GM12891 (cell line): ENCODE results near the gene FAM83F.
"Not testable (repeated sequence)": the region's sequence is repeated elsewhere in the genome, so short reads cannot be mapped to it uniquely, and the experiment has no call there.

Source experiments
- DNase-seq: peaks from one replicate; pipeline ENCODE4 v3.0.0; 2011; ENCODE audit warnings: low spot score; ENCODE audit not compliant: insufficient read length
- FAIRE-seq: peaks from 2 replicates; lab custom pipeline; 2011; peaks lifted over from hg19 to GRCh38; lab: Jason Lieb, UNC
- PAX5 ChIP-seq: IDR thresholded peaks from 2 replicates; pipeline ENCODE4 v1.6.1; 2011; ENCODE audit warnings: low read length, moderate library complexity, mild to moderate bottlenecking; ENCODE audit not compliant: insufficient read depth, severe bottlenecking
- POLR2A ChIP-seq: IDR thresholded peaks from 2 replicates; pipeline ENCODE4 v1.6.1; 2011; ENCODE audit warnings: low read depth, low read length, control low read depth
- POLR2AphosphoS5 ChIP-seq: IDR thresholded peaks from 2 replicates; pipeline ENCODE4 v1.6.1; 2011; ENCODE audit warnings: low read depth, low read length, control low read depth
- POU2F2 ChIP-seq: IDR thresholded peaks from 2 replicates; pipeline ENCODE4 v1.6.1; 2011; ENCODE audit warnings: low read depth, mild to moderate bottlenecking, control low read depth, low read length, moderate library complexity
- SPI1 ChIP-seq: IDR thresholded peaks from 2 replicates; pipeline ENCODE4 v1.6.1; 2011; ENCODE audit warnings: low read depth, low read length, control low read depth
- TAF1 ChIP-seq: IDR thresholded peaks from 2 replicates; pipeline ENCODE4 v1.6.1; 2011; ENCODE audit warnings: low read depth, low read length, control low read depth

Gene FAM83F

DNA sequence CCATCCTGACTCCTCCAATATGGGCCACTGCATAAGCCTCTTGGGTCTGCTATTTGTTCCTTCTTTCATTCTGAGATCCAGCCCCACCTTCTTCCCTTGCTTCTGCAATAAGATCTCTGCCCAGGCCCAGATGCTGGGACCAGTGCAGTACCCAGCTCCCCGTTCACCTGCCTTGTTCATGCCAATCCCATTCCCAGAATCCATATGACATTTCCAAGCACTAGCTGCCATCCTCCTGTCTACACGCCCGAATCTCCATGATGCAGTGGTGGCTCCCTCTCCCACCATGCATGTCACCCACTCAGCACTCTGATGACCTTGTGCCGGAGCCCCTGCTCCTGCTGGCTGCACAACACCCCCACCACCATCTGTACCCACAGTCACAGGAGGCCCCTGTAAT is 11.4 kb upstream of the FAM83F start:
- no peak for TF ChIP-seq TAF1
- TF ChIP-seq POU2F2, result no peak
- TF ChIP-seq POLR2A, result no peak
- no peak for TF ChIP-seq POLR2AphosphoS5
- no peak for TF ChIP-seq SPI1
- no peak for TF ChIP-seq PAX5
- FAIRE-seq, result no peak

GRCh38 chr22:39984006-39984405 is 10.7 kb upstream of the FAM83F start:
- TF ChIP-seq POLR2AphosphoS5, result no peak
- no peak for TF ChIP-seq SPI1
- TF ChIP-seq POLR2A, result no peak
- TF ChIP-seq POU2F2, result no peak
- no peak for TF ChIP-seq PAX5
- FAIRE-seq (no peak), DNase-seq (no peak)

More for the DNA sequence above, 11.4 kb upstream of the FAM83F start:
- no peak for DNase-seq

DNA sequence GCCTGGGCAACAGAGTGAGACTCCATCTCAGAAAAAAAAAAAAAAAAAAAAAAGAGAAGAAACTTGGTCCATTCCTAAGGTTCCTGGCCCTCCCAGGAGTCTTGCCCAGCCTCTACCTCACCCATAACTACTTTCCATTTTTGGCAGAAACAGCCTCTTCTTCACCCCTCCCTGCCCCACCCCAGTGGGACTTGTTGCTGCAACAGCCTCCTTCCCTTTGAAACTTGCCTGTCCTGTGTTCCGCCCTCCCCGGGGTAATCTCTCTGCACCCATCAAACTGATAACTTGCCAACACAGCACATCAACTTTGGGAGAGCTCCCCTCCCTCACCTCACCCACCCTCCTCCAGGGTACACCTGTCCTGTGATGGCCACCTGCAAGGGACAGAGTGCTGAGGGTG is 10.0 kb upstream of the FAM83F start:
- TF ChIP-seq TAF1 (no peak), POLR2AphosphoS5 (no peak), SPI1 (no peak), POU2F2 (no peak), PAX5 (no peak), POLR2A (no peak)
- DNase-seq, result no peak
- FAIRE-seq, result no peak

DNA sequence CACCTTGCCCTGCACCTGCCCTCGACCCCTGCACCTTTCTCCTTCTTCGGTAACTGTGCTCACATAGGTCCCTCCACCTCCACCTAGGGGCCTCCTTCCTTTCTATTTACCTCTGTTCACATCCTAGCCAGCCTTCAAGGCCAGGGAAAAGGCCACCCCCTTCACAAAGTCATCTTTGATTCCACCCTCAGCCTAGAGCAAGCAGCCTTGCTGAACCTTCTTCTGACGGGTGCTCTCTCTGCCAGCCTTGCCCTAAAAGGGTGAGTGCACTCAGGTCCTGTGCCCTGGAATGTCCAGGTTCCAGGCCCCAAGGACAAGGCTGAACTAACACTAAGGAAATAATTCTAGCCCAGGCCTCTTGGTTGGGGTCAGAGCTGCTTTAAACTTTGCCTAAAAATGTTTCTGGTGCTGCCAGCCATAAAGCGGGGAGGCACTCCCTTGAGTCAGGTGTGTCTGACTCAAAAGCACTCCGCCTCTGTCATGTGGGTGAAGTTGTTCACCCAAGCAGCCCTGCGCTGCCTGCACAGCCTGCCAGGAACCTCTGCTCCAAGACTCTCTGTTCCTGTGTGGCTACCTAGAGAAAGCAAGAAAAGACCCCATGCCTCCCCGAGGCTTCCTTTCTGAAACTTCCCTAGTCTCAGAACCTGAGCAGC is 9.2 kb upstream of the FAM83F start:
- FAIRE-seq, result peak; percentile 66
- DNase-seq, result no peak
- no peak for TF ChIP-seq POLR2AphosphoS5
- no peak for TF ChIP-seq SPI1
- no peak for TF ChIP-seq POU2F2
- TF ChIP-seq TAF1, result no peak
- TF ChIP-seq PAX5, result no peak
- no peak for TF ChIP-seq POLR2A

DNA sequence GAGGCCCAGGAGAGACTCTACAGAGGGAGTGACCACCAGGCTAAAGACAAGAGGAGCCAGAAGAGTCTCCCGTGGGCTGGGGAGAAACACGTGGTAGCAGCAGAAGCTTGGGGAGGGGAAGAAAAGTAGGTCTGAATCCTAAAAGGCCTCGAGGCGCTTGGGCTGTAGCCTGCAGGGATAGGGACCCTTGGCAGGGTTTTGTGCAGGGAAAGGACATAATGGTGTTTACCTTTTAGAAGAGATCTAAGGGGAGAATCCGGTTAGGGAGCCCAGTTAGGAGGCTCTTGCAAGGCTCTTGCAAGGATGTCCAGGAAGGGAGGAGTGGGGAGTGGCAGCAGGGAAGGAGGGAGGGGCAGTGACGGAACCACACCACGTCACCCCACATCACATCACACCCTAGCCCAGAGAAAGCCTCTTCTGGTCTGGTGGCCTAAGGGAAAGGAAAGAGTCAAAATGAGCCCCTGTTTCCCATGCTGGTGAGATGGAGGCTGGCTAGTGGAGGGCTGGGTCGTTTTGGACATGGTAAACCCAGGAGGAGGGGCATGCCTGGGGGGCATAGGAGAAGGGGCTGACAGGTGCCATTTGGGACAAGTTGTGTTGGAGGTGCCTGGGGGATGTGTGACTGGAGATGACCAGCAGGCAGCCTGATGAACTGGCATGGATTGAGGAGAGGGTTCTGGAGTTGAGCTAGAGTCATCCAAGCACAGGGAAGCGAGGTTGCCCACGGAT is 6.2 kb upstream of the FAM83F start:
- FAIRE-seq (no peak), DNase-seq (no peak)
- no peak for TF ChIP-seq TAF1
- TF ChIP-seq PAX5, result no peak
- no peak for TF ChIP-seq SPI1
- TF ChIP-seq POU2F2, result no peak
- no peak for TF ChIP-seq POLR2AphosphoS5
- no peak for TF ChIP-seq POLR2A

DNA sequence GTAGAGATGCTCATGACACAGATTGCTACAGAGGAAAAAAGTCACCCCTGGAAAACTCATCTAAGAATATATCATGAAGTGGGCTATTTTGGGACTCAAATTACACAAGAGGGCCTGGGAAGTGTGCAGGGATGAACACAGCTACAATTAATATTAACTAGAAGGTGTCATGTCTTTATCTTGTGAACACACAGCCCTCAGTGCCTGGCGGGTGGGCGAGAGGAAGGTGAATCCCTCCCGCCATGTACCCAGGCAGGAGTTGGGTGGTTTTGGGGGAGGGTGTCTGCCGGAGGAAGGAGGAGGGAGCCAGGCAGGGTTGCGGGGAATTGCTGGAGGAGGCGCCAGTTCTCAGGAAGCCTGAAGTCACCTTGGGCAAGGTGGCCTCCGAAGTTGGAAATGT is 5.1 kb upstream of the FAM83F start:
- TF ChIP-seq POLR2A (no peak), SPI1 (no peak), TAF1 (no peak), POU2F2 (no peak), PAX5 (no peak), POLR2AphosphoS5 (no peak)
- no peak for FAIRE-seq

DNA sequence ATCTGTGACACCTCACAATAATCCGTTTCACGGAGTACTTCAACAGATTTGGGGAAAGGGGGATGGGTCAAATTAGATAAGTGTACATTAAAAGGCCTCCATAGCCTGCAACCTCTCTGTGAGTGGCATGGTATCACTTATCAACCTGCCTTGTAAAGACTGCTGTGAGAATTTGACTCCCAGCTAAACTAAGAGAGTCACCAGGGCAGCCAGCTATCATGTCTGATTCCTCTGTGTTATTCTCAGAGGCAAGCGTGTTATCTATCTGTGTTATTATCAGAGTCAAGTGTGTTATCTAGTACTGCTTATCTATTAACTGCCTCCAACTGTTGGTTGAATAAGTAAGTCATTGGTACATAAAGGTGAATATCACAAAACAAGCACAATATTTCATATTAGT is 4.1 kb upstream of the FAM83F start:
- TF ChIP-seq POLR2AphosphoS5 (no peak), POU2F2 (no peak), TAF1 (no peak), POLR2A (no peak), SPI1 (no peak), PAX5 (no peak)
- FAIRE-seq, result no peak
- no peak for DNase-seq

More for the DNA sequence above, 5.1 kb upstream of the FAM83F start:
- DNase-seq, result no peak

GRCh38 chr22:39991159-39991860 is 3.4 kb upstream of the FAM83F start:
- DNase-seq, result no peak

GRCh38 chr22:39992088-39992826 is 2.5 kb upstream of the FAM83F start:
- no peak for TF ChIP-seq POLR2AphosphoS5
- no peak for TF ChIP-seq SPI1
- TF ChIP-seq POLR2A, result no peak
- TF ChIP-seq PAX5, result no peak
- TF ChIP-seq POU2F2, result no peak
- no peak for TF ChIP-seq TAF1
- FAIRE-seq, result no peak
- no peak for DNase-seq

More at GRCh38 chr22:39991159-39991860, 3.4 kb upstream of the FAM83F start:
- no peak for FAIRE-seq
- no peak for TF ChIP-seq POU2F2
- TF ChIP-seq POLR2AphosphoS5, result no peak
- no peak for TF ChIP-seq PAX5
- TF ChIP-seq POLR2A, result no peak
- TF ChIP-seq TAF1, result no peak
- no peak for TF ChIP-seq SPI1

- not testable (repeated sequence) for DNase-seq, FAIRE-seq
Observed at GRCh38 chr22:39992894-39993293, 1.9 kb upstream of the FAM83F start.
